ENCODE measurements around the gene HOXA11. TPM values are rescaled to one million over a fixed set of nuclear protein-coding genes. Genes with fewer than 3 reads are reported as not detected.

Gene HOXA11
- total RNA-seq, 1 donor from 2014 or later = not detected

DNA sequence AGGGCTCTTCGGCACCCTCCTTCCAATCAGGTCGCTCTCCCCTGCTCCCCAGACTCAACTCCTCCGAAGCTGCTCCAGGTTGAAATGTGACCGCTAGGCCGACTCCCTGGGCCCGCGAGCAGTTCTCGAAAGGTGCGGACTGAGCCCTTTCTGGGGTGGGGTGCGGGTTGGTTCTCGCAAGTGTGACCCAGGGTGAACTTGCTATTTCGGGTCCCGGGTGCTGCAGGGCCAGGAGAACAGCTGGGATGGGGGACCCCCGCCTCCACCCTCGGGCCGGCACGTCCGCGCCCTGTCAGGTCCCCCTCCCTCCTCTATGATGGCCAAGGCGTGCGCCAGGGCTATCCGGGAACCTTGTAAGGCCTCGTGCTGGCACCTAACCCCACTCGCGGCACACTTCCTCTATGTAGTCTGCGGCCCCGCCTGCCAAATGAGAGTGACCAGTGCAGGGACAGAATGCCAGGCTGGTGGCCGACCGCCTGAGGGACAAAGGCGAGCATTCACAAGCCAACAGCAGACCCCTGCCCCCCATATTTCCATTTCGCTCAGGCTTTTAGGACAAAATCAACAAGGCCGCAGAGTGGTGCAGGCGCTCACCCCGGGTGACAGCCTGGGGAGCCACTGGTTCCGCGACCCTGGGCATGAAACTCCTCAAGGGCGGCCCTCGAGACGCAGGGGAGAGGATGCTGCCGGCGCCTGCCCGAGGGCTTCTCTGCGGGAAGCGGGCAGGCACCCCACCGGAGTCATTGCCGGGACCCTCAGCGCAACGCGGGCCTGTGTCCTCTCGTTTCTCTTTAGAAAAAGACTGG, 28.6 kb upstream of the HOXA11 start:
- intact Hi-C loops (cut with DNase I) = no loop called here
- Histone ChIP-seq H3K27me3 (peaks cover 10% of the 10 kb centered on the region), H3K4me1 (peaks cover 0 to 4% of the 10 kb centered on the region in 2 donors), H3K36me3 (no peaks in the 10 kb centered on the region), H3K9me3 (no peaks in the 10 kb centered on the region), H3K4me3 (no peak overlapping the region), H3K27ac (no peak overlapping the region)
- DNase-seq (ENCODE audit: low spot score in 2 of 2) = no peak
- TF ChIP-seq, protein P1, sequence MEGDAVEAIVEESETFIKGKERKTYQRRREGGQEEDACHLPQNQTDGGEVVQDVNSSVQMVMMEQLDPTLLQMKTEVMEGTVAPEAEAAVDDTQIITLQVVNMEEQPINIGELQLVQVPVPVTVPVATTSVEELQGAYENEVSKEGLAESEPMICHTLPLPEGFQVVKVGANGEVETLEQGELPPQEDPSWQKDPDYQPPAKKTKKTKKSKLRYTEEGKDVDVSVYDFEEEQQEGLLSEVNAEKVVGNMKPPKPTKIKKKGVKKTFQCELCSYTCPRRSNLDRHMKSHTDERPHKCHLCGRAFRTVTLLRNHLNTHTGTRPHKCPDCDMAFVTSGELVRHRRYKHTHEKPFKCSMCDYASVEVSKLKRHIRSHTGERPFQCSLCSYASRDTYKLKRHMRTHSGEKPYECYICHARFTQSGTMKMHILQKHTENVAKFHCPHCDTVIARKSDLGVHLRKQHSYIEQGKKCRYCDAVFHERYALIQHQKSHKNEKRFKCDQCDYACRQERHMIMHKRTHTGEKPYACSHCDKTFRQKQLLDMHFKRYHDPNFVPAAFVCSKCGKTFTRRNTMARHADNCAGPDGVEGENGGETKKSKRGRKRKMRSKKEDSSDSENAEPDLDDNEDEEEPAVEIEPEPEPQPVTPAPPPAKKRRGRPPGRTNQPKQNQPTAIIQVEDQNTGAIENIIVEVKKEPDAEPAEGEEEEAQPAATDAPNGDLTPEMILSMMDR (IDR thresholded peaks at IDR 0.05) = no peak

DNA sequence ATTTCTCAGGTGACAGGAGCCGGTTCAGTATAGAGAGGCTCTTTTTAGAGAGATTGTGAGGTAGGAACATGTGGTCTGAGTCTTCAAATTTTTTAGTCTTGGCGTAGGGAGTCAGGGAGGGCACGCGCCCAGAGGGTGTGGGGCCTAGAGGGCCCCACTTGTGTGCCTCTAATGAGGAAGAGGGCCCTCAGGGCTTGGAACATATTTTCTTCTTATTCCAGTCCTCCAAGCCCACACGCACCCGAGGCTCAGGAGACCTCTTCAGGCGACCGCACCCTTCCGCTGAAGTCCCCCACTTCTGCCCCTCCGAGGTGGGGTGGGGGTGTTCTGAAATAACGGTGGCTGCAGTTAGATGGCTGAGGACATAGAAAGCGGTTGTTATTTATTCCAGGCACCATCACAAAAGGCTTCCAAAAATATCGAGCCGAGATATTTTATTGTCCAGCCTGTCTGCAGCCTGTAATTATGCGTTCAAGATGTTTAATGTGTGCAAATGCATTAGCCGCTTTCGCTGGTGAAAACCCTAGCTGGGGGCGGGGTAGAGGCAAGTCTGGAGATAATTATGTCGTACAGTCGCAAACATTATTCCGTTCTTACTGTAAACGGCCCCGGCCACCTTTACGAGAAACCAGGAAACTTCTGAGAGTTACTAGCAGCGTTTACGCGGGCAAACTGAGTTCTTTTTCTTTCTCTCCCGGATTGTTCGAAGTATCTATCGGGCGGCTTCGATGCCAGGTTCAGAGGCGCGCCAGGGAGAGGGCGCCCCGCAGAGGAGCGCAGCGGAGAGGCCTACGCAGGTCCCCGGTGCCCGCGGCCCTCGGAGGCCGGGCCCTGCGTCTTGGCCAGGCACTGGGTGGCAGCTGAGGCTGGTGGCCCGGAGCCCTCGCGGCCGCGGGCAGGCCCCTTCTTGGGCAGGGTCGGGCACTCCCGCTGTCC, 27.7 kb upstream of the HOXA11 start:
- H3K4me1 ChIP-seq = peaks cover 0 to 4% of the 10 kb centered on the region in 2 donors
- H3K27ac ChIP-seq = no peak overlapping the region
- H3K36me3 ChIP-seq = no peaks in the 10 kb centered on the region
- TF ChIP-seq, protein P1 (IDR thresholded peaks at IDR 0.05) = no peak
- no peaks in the 10 kb centered on the region for H3K9me3 ChIP-seq
- no peak for DNase-seq (ENCODE audit: low spot score in 2 of 2)
- no peak overlapping the region for H3K4me3 ChIP-seq
- H3K27me3 ChIP-seq = peaks cover 10% of the 10 kb centered on the region
- intact Hi-C loops (cut with DNase I) = no loop called here

DNA sequence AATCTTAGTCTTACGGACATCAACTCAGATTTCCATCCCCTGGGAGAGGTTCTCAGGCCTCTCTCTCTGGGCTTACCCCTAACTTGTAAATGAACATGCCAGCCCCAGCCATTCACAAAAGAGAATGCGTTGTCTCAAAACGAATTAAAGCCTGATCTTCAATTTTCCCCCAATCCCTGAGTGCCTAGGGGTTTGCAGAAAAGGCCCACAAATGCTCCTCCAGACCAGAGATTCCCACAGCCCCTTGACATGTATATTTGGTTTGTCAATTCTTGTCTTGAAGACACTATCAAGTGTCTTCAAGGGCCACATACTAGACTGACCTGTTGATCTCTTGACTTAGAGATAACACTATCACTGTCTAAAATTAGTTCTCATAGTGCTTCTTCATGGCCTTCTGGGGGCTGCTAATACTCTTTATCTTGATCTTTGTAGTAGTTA, 26.8 kb upstream of the HOXA11 start:
- TF ChIP-seq, protein P1 (IDR thresholded peaks at IDR 0.05) = no peak
- Histone ChIP-seq H3K27ac (no peak overlapping the region), H3K9me3 (no peaks in the 10 kb centered on the region), H3K4me3 (no peak overlapping the region), H3K36me3 (no peaks in the 10 kb centered on the region), H3K27me3 (peaks cover 10% of the 10 kb centered on the region), H3K4me1 (peaks cover 0 to 4% of the 10 kb centered on the region in 2 donors)
- DNase-seq (ENCODE audit: low spot score in 2 of 2) = no peak
- intact Hi-C loops (cut with DNase I) = no loop called here

DNA sequence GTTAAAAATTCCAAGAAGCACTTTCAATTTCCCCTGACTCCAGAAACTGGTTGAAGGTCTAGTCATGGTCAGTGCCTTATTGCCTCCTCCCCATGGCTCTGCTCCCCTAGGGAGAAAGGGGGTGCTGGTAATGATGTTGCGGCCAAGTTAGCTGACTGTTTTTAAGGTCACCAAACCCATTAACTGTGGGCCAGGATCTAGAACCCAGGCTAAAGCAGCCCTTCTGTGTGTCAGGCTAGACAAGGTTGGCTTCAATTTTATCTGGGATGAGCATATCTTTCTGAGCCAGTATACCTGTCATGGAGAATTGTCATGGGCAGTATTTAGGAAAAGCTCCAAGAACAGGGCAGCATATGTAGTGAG, 26.0 kb upstream of the HOXA11 start:
- Histone ChIP-seq H3K9me3 (no peaks in the 10 kb centered on the region), H3K27me3 (peaks cover 10% of the 10 kb centered on the region), H3K36me3 (no peaks in the 10 kb centered on the region), H3K4me3 (peak overlapping the region in 1 of 2 donors; percentile 39), H3K4me1 (peaks cover 0 to 4% of the 10 kb centered on the region in 2 donors), H3K27ac (no peak overlapping the region)
- no peak for DNase-seq (ENCODE audit: low spot score in 2 of 2)
- intact Hi-C loops (cut with DNase I) = no loop called here
- TF ChIP-seq, protein P1 (IDR thresholded peaks at IDR 0.05) = no peak

DNA sequence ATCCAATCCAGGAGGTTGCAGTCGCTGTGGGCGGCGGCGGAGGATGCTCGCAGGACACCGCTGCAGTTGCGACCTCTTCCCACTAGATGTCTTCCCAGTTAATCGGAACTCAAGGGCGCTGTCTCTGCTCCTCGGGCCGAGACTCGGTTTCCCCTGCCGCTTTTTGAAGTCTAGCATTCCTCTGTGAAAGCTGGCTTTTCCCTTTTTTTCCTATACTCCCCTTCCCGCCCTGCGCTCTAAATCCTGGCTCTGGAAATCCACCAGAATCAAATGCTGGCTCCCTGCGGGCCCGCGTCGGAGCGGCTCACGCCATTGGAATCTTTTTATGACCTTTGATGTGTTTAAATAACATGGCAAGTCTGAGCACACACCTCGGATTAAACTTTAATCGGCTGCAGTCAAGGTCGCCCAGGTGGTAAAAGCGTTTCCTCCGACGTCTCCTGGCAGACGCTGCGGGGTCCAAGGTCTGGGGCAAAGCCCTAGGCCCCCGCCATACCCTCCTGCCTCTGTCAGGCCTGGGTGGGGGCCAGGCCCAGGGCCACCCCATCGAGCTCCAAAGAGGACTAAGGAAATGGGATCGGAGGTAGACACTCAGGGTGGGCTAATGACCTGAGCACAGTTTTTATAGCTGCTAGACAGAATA, 25.5 kb upstream of the HOXA11 start:
- intact Hi-C loops (cut with DNase I) = no loop called here
- Histone ChIP-seq H3K9me3 (no peaks in the 10 kb centered on the region), H3K4me3 (peak overlapping the region; percentile 35 to 39), H3K27ac (no peak overlapping the region), H3K27me3 (peaks cover 14% of the 10 kb centered on the region), H3K4me1 (peaks cover under 1 to 4% of the 10 kb centered on the region in 2 donors), H3K36me3 (no peaks in the 10 kb centered on the region)
- TF ChIP-seq, protein P1 (IDR thresholded peaks at IDR 0.05) = peak; percentile 31 to 64 (median 47)
- no peak for DNase-seq (ENCODE audit: low spot score in 2 of 2)
